ENCODE results near the gene VGLL4.

DNA sequence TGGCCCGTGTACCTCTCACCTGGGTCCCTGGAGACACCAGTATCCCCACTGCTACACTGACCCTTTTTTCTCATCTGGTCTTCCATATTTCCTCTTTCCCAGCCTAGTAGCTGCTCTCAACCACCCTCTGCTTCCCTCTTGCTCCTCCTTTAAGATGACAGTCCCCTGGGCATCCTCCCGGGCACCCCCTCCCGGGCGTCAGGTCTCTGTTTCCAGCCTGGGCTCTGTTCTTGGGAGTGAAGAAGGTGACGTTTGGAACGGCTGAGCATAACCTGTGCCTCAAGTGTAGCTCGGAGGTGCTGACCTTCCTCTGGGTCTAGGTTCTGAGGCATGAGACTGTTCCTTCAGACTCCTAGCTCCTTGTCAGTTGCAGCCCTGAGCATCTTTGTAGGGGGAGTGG is 101.2 kb downstream of the VGLL4 start:
- TF ChIP-seq, protein P1, sequence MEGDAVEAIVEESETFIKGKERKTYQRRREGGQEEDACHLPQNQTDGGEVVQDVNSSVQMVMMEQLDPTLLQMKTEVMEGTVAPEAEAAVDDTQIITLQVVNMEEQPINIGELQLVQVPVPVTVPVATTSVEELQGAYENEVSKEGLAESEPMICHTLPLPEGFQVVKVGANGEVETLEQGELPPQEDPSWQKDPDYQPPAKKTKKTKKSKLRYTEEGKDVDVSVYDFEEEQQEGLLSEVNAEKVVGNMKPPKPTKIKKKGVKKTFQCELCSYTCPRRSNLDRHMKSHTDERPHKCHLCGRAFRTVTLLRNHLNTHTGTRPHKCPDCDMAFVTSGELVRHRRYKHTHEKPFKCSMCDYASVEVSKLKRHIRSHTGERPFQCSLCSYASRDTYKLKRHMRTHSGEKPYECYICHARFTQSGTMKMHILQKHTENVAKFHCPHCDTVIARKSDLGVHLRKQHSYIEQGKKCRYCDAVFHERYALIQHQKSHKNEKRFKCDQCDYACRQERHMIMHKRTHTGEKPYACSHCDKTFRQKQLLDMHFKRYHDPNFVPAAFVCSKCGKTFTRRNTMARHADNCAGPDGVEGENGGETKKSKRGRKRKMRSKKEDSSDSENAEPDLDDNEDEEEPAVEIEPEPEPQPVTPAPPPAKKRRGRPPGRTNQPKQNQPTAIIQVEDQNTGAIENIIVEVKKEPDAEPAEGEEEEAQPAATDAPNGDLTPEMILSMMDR (IDR thresholded peaks at IDR 0.05) = no peak
- no peak for TF ChIP-seq POLR2A (IDR thresholded peaks at IDR 0.05)
